HG02642 (cell line): ENCODE results near the gene NSMCE3.
"Not testable (repeated sequence)": the region's sequence is repeated elsewhere in the genome, so short reads cannot be mapped to it uniquely, and the experiment has no call there.

Source experiments
- ATAC-seq: cut with Tn5 transposase; IDR thresholded peaks from one replicate; pipeline ENCODE4 v1.9.1; 2021; ENCODE audit warnings: mild to moderate bottlenecking; ENCODE audit not compliant: unreplicated experiment, poor library complexity

The NSMCE3 gene

DNA sequence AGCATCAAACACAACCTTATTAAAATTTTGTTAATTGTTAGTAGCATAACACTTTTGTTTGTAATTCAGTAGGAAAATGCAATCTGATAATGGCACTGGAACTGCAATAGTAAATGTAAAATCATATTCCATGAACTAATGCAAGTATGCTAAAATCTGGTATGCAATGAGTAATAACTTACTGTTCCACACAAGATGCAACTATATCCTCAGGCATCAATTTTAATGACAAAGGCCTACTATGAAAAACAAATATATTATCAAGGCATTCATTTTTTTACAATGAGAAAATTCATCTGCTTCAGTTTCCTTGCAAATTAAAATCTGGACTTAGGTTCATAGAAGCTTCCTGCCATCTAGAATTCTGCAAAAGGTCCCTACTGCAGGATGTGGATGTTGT is 1.4 kb upstream of the NSMCE3 start:
- ATAC-seq: no peak

- peak; percentile 25 for ATAC-seq
These were observed 740 bp upstream of the NSMCE3 start for GRCh38 chr15:29270169-29270955.

DNA sequence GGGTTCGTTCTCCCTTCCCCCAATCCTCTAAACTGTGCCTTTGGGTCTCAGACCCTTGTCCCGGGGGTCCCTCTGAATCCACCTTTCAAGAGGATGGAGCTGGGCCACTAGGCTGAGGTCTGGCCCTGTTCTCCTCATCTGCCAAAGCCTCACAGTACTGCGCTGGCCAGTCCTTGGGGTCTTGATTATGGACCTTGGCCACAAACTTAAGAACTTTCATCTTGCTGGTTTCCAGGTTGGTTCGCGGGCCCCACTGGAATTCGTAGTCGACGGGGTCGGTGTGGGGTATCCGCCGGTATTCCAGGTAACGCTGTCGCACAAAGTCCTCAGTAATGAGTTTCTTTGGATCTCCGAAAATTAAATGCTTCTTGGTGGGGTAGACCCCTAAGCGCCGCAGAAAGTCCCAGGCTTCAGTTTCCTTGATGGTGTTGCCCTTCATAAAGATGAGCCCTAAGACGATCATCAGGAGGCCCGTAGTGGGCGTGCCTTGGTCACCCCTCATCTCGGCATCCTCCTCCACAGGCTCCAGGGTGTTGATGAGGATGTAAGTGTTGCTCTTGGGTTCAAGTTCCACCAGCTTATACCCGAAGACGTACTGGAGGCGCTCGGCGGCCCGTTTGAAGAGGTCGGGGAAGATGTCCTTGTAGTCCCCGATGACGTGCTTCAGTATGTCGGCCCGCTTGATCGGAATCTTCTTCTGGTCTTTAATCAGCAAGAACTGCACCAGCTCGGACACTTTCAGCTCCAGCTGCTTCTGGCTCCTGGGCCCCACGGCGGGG is 727 bp downstream of the NSMCE3 start:
- peak; percentile 28 for ATAC-seq

DNA sequence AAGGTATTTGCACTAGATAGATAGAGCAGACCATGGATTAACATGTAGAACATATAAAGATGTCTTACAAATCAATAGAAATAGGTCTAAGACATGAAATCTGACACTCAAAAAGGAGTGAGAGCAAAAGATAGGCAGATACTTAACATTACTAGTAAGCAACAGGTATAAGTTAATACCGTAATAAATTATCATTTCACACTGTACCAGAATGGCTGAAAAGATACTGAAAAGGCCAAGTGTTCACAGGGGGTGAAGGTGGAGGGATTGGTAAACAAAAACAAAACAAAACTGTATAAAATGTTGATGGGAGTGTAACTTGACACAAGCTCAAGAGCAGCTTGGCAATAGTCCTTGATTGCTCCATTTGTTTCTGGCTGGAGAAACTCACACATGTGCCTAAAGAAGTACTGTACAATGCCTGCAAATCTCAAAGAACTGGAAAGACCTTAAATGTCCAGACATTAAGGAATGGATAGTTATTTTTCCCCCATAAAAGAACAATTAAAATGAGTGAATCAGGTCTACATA is 3.5 kb downstream of the NSMCE3 start:
- no peak for ATAC-seq

DNA sequence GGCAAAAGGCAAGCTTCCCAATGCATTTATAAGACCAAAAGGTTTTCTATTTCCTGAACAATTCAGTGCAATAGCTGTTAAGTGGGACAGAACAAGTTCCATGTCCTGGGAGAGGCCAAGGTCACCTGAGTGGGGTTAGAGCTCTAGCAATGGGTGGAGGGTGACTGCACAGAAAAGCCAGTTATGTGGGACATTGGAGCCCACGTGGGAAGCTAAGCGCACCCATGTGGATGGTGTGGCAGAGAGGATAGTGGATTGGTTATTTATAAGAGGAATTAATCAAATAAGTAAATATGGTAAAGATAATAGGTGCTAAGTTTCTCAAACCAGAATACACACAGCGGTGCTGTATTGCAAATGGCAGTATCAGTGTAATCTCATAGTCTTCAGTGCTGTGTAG is 6.3 kb downstream of the NSMCE3 start:
- no peak for ATAC-seq

DNA sequence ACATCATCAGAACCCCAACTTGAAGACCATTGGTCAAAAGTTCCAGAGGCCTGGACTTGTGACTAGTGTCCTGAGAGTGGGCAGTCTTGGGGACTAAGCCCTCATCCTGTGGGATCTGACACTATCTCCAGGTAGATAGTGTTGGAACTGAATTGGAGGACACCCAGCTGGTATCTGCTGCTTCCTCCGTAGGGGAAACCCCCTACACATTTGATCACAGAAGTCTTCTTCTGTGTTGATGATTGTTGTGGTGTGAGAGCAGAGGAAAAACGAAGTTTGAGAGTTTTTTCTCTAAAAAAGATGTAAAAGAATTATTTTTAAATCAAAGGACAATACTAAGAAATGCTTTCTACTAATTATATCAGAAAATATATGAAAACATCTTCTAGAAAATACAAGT is 6.9 kb downstream of the NSMCE3 start:
- no peak for ATAC-seq

GRCh38 chr15:29260896-29261295 is 8.7 kb downstream of the NSMCE3 start:
- ATAC-seq: no peak

DNA sequence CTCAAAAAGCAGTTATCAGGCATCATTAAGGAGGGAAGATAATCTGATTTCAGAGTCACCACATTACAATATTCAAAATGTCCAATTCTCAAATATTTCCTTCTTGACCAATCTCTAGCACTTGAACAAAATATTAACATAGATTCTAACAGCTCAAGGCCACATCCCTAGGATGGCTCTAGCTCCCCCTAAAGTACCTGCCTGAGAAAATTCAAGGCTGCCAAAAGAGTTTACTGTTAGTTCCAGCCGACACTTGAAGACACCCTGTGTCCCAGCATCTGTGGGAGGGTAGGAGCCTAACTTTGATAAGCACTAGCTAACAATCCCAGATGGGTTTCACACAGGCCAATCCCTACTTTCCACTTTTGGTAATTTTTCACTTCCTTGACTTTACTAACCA is 10.4 kb downstream of the NSMCE3 start:
- ATAC-seq: no peak

GRCh38 chr15:29252234-29252633 is 17.4 kb downstream of the NSMCE3 start:
- ATAC-seq: no peak

DNA sequence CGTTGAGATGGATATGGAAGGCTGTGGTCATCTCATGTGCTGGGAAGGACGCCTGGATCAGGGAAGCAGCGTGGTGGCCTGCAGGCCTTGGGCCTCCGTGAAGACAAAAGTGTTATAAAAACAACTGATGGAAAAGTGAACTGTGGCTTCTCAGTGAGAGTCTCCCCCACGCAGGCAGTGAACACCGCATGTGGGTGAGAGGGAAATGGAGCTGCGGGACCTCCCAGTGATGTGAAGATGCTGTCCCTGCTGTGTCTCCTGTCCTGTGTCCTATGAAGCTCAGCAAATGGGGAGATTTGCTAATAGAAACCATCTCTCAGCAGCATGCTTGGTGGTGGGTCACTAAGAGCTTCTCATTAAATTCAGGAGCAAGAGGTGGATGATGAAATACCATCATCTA is 25.1 kb downstream of the NSMCE3 start:
- ATAC-seq: no peak

- ATAC-seq: no peak
These were observed 25.5 kb downstream of the NSMCE3 start for GRCh38 chr15:29244123-29244522.

DNA sequence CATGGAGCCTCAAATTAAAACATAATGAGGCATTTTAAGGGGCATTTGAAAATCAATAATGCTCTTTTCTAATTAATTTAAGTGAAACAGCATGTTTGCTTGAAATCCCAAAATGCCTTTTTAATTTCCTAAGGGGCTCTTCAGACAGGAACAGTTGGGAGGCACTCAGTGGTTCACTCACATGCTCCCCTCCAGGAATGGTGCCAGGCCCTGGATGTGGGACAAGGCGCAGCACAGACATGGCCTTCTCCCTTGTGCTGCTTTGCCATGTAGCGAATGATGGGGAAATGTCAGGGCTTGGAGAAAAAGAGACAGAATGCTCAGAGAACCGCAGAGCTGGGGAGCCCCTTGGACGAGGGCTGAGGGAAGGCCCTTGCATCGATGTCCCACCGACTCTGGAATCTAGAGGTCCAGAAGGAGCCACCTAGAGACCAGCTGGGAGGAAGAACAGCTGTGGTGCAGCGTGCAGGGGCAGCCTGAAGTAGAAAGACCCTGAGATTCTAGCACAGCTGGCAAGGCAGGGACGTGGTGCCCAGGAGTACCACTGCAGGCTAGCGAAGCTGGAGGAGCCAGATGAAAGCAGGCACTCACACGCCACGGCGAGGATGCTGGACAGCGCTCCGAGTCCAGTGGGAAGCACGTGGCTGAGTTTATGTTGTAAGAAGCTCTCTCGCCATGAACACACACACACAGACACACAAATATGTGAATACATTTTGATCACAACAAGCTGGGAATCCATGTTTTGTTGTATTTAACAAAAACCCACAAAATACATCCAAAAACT is 27.0 kb downstream of the NSMCE3 start:
- no peak for ATAC-seq

DNA sequence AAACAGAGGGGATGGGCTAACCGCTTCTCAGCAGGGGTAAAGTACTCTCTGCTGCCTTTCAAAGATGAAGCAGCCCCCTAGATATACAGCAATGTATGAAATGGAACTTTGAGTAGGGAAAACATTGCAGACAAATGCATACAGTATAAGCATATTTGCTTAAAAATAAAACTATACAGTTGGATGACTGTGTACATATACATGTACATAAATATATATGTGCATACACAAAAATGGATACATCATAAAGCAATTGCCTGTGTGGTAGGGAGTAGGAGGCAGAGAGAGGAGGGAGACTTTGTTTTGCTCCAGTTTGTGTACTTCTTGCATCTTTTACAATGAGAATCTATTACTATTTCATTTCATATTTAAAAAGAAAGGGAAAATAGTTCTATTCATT is 28.4 kb downstream of the NSMCE3 start:
- no peak for ATAC-seq

GRCh38 chr15:29239395-29239794 is 30.2 kb downstream of the NSMCE3 start:
- no peak for ATAC-seq

DNA sequence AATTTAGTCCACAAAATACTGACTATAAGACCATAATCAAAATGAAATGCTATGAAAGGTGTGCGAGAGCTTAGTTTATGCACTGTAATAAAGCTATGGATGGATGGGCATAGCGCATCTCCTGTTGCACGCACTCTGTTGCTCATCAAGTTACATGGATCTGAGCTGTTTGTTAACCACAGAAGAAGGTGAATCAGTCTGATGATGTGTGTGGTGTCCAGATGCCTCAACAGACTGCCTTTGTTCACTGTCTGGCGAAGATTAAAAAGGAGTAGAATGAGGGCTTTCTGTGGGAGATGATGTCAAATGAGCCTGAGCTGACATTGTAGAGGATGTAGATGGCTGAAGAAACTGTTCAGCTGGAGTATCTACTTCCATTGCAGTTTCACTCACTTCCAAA is 36.1 kb downstream of the NSMCE3 start:
- no peak for ATAC-seq

DNA sequence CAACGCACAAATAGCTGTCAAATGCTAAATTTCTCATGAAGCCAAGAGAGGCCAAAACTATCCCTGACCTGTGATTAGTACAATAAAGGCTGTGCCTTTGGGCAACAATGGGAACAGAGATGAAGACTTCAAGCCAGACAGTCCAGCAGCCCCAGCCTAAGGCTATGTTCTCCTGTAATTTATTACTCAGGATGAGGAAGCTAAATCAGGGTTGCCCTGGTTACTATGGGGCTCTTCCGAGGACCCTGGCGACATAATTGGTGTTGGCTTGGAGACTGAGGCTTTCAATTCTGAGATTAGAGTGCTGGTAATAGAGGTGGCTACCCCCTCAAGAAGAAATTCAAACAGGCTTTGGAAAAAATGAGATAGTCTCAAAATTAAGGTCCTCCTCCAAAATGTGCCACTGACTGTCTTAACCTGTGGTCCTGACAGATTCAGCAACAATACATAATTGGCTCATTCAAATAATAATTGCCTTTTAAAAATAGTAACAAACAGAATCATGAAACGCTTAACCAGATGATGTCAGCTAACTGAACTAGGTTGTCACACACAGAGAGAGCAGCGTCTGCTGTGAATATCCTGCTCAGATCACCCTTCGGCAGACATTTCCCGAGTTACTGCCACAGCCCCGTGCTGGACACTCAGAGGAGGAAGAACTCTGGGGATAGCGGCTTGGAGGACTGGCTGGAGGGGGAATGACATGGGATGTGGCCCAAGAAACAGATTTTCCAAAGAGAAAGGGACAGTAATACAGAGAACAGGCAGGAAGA is 43.0 kb downstream of the NSMCE3 start:
- no peak for ATAC-seq

- ATAC-seq: no peak
These were observed 43.9 kb downstream of the NSMCE3 start for GRCh38 chr15:29225534-29226234.

DNA sequence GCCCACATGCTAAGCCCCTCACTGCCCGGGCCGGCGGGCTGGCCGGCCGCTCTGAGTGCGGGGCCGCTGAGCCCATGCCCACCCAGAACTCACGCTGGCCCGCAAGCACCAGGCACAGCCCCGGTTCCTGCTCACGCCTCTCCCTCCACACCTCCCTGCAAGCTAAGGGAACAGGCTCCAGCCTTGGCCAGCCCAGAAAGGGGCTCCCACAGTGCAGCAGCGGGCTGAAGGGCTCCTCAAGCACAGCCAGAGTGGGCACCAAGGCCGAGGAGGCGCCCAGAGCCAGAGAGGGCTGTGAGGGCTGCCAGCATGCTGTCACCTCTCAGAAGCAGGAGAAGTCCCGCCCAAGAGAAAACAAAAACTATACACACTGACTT is 44.6 kb downstream of the NSMCE3 start:
- not testable (repeated sequence) for ATAC-seq

DNA sequence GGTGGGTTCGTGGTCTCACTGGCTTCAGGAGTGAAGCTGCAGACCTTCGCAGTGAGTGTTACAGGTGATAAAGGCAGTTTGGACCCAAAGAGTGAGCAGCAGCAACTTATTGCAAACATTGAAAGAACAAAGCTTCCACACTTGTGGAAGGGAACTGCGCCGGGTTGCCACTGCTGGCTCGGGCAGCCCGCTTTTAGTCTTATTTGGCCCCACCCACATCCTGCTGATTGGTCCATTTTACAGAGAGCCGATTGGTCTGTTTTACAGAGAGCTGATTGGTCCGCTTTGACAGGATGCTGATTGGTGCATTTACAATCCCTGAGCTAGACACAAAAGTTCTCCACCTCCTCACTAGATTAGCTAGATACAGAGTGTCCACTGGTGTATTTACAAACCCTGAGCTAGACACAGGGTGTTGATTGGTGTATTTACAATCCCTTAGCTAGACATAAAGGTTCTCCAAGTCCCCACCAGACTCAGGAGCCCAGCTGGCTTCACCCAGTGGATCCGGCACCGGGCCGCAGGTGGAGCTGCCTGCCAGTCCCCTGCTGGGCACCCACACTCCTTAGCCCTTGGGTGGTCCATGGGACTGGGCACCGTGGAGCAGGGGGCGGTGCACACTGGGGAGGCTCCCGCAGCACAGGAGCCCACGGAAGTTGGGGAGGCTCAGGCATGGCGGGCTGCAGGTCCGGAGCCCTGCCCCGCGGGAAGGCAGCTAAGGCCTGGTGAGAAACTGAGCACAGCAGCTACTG is 45.2 kb downstream of the NSMCE3 start:
- not testable (repeated sequence) for ATAC-seq
